GM23338 (cell line): ENCODE measurements around the gene GPR101. TPM values are rescaled to one million over a fixed set of nuclear protein-coding genes. Genes with fewer than 3 reads are reported as not detected.

Experiments used
- ATAC-seq: fragments of 200-7000 bp; cut with Tn5 transposase; 3 replicates; pipeline ENCODE4 v1.9.1; 2020
- DNase-seq: peaks from one replicate; pipeline ENCODE4 v3.0.0-alpha.2; 2015; ENCODE audit warnings: low spot score
- H2AFZ ChIP-seq: fragments of 200-600 bp; sonication (generic); 2 replicates; pipeline ENCODE4 v1.8.0; 2016; ENCODE audit warnings: antibody characterized with exemption, mild to moderate bottlenecking, moderate library complexity
- H3F3A ChIP-seq: fragments of 200-600 bp; sonication (generic); replicated peaks from 2 replicates; pipeline ENCODE4 v1.8.0; 2017; ENCODE audit warnings: antibody characterized with exemption, mixed run types, low read depth
- H3K27ac ChIP-seq: fragments of 200-600 bp; sonication (generic); 2 replicates; pipeline ENCODE4 v1.6.1; 2016; ENCODE audit warnings: low read depth
- H3K27me3 ChIP-seq: fragments of 200-600 bp; sonication (generic); 2 replicates; pipeline ENCODE4 v1.8.0; 2016; ENCODE audit warnings: mild to moderate bottlenecking, mixed run types, moderate library complexity; ENCODE audit not compliant: insufficient read depth
- H3K36me3 ChIP-seq: fragments of 200-600 bp; sonication (generic); 2 replicates; pipeline ENCODE4 v1.8.0; 2016; ENCODE audit warnings: mild to moderate bottlenecking; ENCODE audit not compliant: insufficient read depth
- H3K4me1 ChIP-seq: fragments of 200-600 bp; sonication (generic); 2 replicates; pipeline ENCODE4 v1.8.0; 2016; ENCODE audit warnings: mild to moderate bottlenecking, moderate library complexity; ENCODE audit not compliant: insufficient read depth
- H3K4me2 ChIP-seq: fragments of 200-600 bp; sonication (generic); 2 replicates; pipeline ENCODE4 v1.7.1; 2017; ENCODE audit warnings: mixed run types
- H3K4me3 ChIP-seq: fragments of 200-600 bp; sonication (generic); 2 replicates; pipeline ENCODE4 v1.6.1; 2016; ENCODE audit warnings: mixed run types
- H3K79me2 ChIP-seq: fragments of 200-600 bp; sonication (generic); replicated peaks from 2 replicates; pipeline ENCODE4 v1.8.0; 2017; ENCODE audit warnings: mild to moderate bottlenecking; ENCODE audit not compliant: insufficient read depth
- H3K9me2 ChIP-seq: fragments of 200-600 bp; sonication (generic); 2 replicates; pipeline ENCODE4 v1.8.0; 2017; ENCODE audit not compliant: insufficient read depth
- H4K20me1 ChIP-seq: fragments of 200-600 bp; sonication (generic); replicated peaks from 2 replicates; pipeline ENCODE4 v1.8.0; 2017; ENCODE audit warnings: mild to moderate bottlenecking; ENCODE audit not compliant: insufficient read depth
- H3K27ac Mint-ChIP-seq: 2 replicates; pipeline ENCODE4 v1.8.0; 2020; ENCODE audit warnings: inconsistent platforms, mild to moderate bottlenecking, moderate library complexity, mixed read lengths
- H3K27me3 Mint-ChIP-seq: 3 replicates; pipeline ENCODE4 v1.8.0; 2022; ENCODE audit warnings: low read depth, mild to moderate bottlenecking, moderate library complexity, mixed read lengths, inconsistent platforms; ENCODE audit not compliant: insufficient read depth, poor library complexity
- H3K36me3 Mint-ChIP-seq: 3 replicates; pipeline ENCODE4 v1.8.0; 2021; ENCODE audit warnings: low read depth, mild to moderate bottlenecking, inconsistent platforms, moderate library complexity, mixed read lengths
- H3K4me1 Mint-ChIP-seq: 3 replicates; pipeline ENCODE4 v1.8.0; 2020; ENCODE audit warnings: mild to moderate bottlenecking, inconsistent platforms, mixed read lengths
- H3K4me3 Mint-ChIP-seq: 3 replicates; pipeline ENCODE4 v1.8.0; 2021; ENCODE audit warnings: moderate library complexity, mild to moderate bottlenecking, inconsistent platforms, mixed read lengths
- H3K9me3 Mint-ChIP-seq: 3 replicates; pipeline ENCODE4 v1.8.0; 2020; ENCODE audit warnings: moderate library complexity, mild to moderate bottlenecking, inconsistent platforms, mixed read lengths
- CREB1 ChIP-seq: fragments of 250-450 bp; sonication (Bioruptor Pico); IDR thresholded peaks from 2 replicates; pipeline ENCODE4 v1.5.0; 2020; ENCODE audit warnings: low read depth, mild to moderate bottlenecking, moderate library complexity
- CTCF ChIP-seq, 2 experiments: fragments of 200-600 bp in 1 of 2; sonication (generic) in 1 of 2; conservative IDR thresholded peaks; 2 replicates each; pipeline versions ENCODE4 v1.5.1 to v1.6.1; 2016 to 2017; ENCODE audit warnings: antibody characterized with exemption in 2 of 2, low read depth in 2 of 2, mild to moderate bottlenecking in 2 of 2, moderate library complexity in 1 of 2
- EZH2phosphoT487 ChIP-seq: fragments of 200-600 bp; sonication (generic); IDR thresholded peaks from one replicate; pipeline ENCODE4 v1.8.1; 2018; ENCODE audit warnings: antibody characterized with exemption; ENCODE audit not compliant: unreplicated experiment
- NANOG ChIP-seq: IDR thresholded peaks from 2 replicates; pipeline ENCODE4 v1.6.1; 2016; ENCODE audit warnings: antibody characterized with exemption, borderline replicate concordance
- POLR2AphosphoS5 ChIP-seq: IDR thresholded peaks from 2 replicates; pipeline ENCODE4 v1.6.1; 2016; ENCODE audit warnings: antibody characterized with exemption, low read depth
- STAT1 ChIP-seq: IDR thresholded peaks from one replicate; pipeline ENCODE4 v1.6.1; 2016; ENCODE audit warnings: antibody characterized with exemption; ENCODE audit not compliant: unreplicated experiment
- ZNF114 ChIP-seq: fragments of 250-450 bp; sonication (Bioruptor Pico); IDR thresholded peaks from 2 replicates; pipeline ENCODE4 v1.5.0; 2020; ENCODE audit warnings: mild to moderate bottlenecking, moderate library complexity
- ZNF331 ChIP-seq: fragments of 250-450 bp; sonication (Bioruptor Pico); IDR thresholded peaks from 2 replicates; pipeline ENCODE4 v1.5.0; 2020; ENCODE audit warnings: low read depth, mild to moderate bottlenecking, moderate library complexity
- ZNF462 ChIP-seq: fragments of 250-450 bp; sonication (Bioruptor Pico); IDR thresholded peaks from 2 replicates; pipeline ENCODE4 v1.5.0; 2020; ENCODE audit warnings: mild to moderate bottlenecking, moderate library complexity
- polyA plus RNA-seq: library from polyadenylated mRNA; unstranded; fragments of >200 nt; fragmentation: Nextera tagmentation; extraction: Ambion mirVana; gene quantifications from 2 replicates; pipeline ENCODE4 v1.2.1, GENCODE V29; 2016
- total RNA-seq: library from RNA; depleted of rRNA; stranded (reverse); fragments of >200 nt; shearing (Covaris generic); gene quantifications from 2 replicates; pipeline ENCODE4 v1.2.3, GENCODE V29; 2014
- TF ChIP-seq, protein P1 (sequence below): IDR thresholded peaks from 2 replicates; pipeline ENCODE4 v1.6.1; 2016; ENCODE audit warnings: antibody characterized with exemption

The GPR101 gene
- total and polyA plus RNA-seq, 2 experiments from 2014 or later = not detected

DNA sequence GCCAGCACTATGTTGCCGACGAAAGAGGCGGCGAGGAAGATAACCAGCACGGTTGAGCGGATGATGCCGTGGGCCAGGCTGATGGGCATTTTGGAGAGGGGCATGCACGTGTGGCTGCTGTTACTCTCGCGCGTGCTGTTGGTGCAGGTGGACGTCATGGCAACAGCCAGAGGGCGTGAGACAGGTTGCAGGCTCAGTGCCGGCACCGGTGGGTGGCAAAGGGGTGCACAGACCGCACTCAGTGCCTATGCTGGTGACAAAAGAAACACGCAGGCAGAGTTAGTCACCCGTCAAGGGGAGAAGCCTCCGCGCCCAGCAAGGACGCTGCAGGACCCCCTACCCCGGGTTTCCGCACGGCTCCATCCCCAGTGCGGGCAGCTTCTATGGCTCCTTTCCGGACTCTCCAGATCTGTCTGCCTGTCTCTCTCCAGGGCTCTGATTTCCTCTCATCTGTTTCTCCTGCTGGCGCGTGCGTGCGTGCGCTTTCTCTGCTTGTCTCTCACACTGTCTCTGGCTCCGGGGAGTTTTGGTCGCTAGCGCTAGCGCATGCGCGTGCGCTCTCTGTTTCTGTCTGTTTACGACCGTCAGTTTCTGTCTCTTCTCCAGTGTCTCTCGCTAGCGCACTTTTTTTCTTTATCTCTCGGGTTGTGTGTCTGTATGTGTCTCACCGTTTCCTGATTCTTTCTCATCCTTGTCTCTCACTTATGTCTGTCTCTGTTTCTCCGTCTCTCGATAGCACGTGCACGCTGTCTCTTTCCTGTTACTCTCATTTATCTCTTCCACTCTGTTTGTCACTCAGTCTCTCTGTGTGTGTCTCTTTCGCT lies 2.1 kb downstream of the GPR101 start:
- no peak overlapping the region; the same call in 2 of the 3 replicates for H3K4me3 Mint-ChIP-seq
- peak; percentile 68 for DNase-seq
- H3K27ac Mint-ChIP-seq = no peak overlapping the region
- Histone ChIP-seq H3K36me3 (no peaks in the 10 kb centered on the region), H3K4me3 (peak overlapping the region; percentile 58), H3K4me1 (peaks cover 8% of the 10 kb centered on the region; the same call in 1 of the 2 replicates), H4K20me1 (no peaks in the 10 kb centered on the region), H3F3A (no peaks in the 10 kb centered on the region), H3K79me2 (no peaks in the 10 kb centered on the region), H3K4me2 (peak overlapping the region; percentile 79), H3K27ac (no peak overlapping the region), H3K27me3 (peaks cover 91% of the 10 kb centered on the region), H3K9me2 (no peaks in the 10 kb centered on the region), H2AFZ (peak overlapping the region; percentile 81)
- H3K36me3 Mint-ChIP-seq = no peaks in the 10 kb centered on the region
- no peaks in the 10 kb centered on the region; the same call in 2 of the 3 replicates for H3K9me3 Mint-ChIP-seq
- peaks cover 23% of the 10 kb centered on the region for H3K27me3 Mint-ChIP-seq
- TF ChIP-seq CREB1 (CRISPR knock-in tag) (no peak), NANOG (no peak), POLR2AphosphoS5 (no peak), ZNF114 (CRISPR knock-in tag) (no peak), CTCF (conservative IDR thresholded peaks at IDR 0.05; ENCODE audit: low read depth in 2 of 2) (no peak), EZH2phosphoT487 (no peak)
- TF ChIP-seq, protein P1, sequence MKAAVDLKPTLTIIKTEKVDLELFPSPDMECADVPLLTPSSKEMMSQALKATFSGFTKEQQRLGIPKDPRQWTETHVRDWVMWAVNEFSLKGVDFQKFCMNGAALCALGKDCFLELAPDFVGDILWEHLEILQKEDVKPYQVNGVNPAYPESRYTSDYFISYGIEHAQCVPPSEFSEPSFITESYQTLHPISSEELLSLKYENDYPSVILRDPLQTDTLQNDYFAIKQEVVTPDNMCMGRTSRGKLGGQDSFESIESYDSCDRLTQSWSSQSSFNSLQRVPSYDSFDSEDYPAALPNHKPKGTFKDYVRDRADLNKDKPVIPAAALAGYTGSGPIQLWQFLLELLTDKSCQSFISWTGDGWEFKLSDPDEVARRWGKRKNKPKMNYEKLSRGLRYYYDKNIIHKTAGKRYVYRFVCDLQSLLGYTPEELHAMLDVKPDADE = no peak
- peak; percentile 68 for ATAC-seq
- H3K4me1 Mint-ChIP-seq = peaks cover 10% of the 10 kb centered on the region

- no peak overlapping the region; the same call in 1 of the 2 replicates for H2AFZ ChIP-seq
- H3K27ac Mint-ChIP-seq = no peak overlapping the region
- no peak for TF ChIP-seq ZNF462 (CRISPR knock-in tag)
- TF ChIP-seq EZH2phosphoT487 = no peak
- TF ChIP-seq ZNF331 (CRISPR knock-in tag) = no peak
- no peak for TF ChIP-seq ZNF114 (CRISPR knock-in tag)
- no peak for TF ChIP-seq STAT1
- no peak for TF ChIP-seq POLR2AphosphoS5
- no peak for TF ChIP-seq CREB1 (CRISPR knock-in tag)
Observed at GRCh38 chrX:137031039-137031438, 2.8 kb downstream of the GPR101 start.

More at GRCh38 chrX:137031039-137031438, 2.8 kb downstream of the GPR101 start:
- DNase-seq (no peak), ATAC-seq (peak; percentile 9; the same call in 2 of the 3 replicates)
- no peaks in the 10 kb centered on the region for H3K36me3 ChIP-seq
- no peak overlapping the region for H3K27ac ChIP-seq
- Mint-ChIP-seq H3K27me3 (peaks cover 24% of the 10 kb centered on the region), H3K4me1 (peaks cover 10% of the 10 kb centered on the region), H3K4me3 (no peak overlapping the region; the same call in 2 of the 3 replicates), H3K36me3 (no peaks in the 10 kb centered on the region), H3K9me3 (no peaks in the 10 kb centered on the region; the same call in 2 of the 3 replicates)
- peaks cover 8% of the 10 kb centered on the region; the same call in 1 of the 2 replicates for H3K4me1 ChIP-seq
- H3K9me2 ChIP-seq = no peaks in the 10 kb centered on the region
- H4K20me1 ChIP-seq = no peaks in the 10 kb centered on the region
- H3K27me3 ChIP-seq = peaks cover 84% of the 10 kb centered on the region
- peak overlapping the region; percentile 79 for H3K4me2 ChIP-seq
- H3F3A ChIP-seq = no peaks in the 10 kb centered on the region
- no peaks in the 10 kb centered on the region for H3K79me2 ChIP-seq
- peak overlapping the region; percentile 58; the same call in 1 of the 2 replicates for H3K4me3 ChIP-seq
